ENCODE results near the gene ARHGEF16. TPM values are rescaled to one million over a fixed set of nuclear protein-coding genes. Genes with fewer than 3 reads are reported as not detected.
A peak's percentile ranks its signal among the peaks of the same experiment; 100 is the strongest.

ARHGEF16 gene
- total RNA-seq, 1 donor from 2014 or later = 20.3 TPM

- Mint-ChIP-seq H3K4me3 (no peak overlapping the region), H3K27me3 (ENCODE audit: low read depth) (no peaks in the 10 kb centered on the region), H3K36me3 (no peaks in the 10 kb centered on the region), H3K4me1 (no peaks in the 10 kb centered on the region), H3K27ac (no peak overlapping the region), H3K9me3 (no peaks in the 10 kb centered on the region)
- DNase-seq (ENCODE audit: low spot score in 2 of 2, unreplicated experiment in 2 of 2) = no peak
- no peak for TF ChIP-seq CTCF (IDR thresholded peaks at IDR 0.05; ENCODE audit: unreplicated experiment)
Measured at GRCh38 chr1:3500265-3500835, 45.9 kb downstream of the ARHGEF16 start.

- TF ChIP-seq CTCF (IDR thresholded peaks at IDR 0.05; ENCODE audit: unreplicated experiment) = no peak
- Mint-ChIP-seq H3K36me3 (no peaks in the 10 kb centered on the region), H3K9me3 (no peaks in the 10 kb centered on the region), H3K4me3 (no peak overlapping the region), H3K4me1 (no peaks in the 10 kb centered on the region), H3K27ac (no peak overlapping the region), H3K27me3 (ENCODE audit: low read depth) (no peaks in the 10 kb centered on the region)
- DNase-seq (ENCODE audit: low spot score in 2 of 2, unreplicated experiment in 2 of 2) = no peak
Measured at GRCh38 chr1:3501437-3501836, 47.0 kb downstream of the ARHGEF16 start.

- Mint-ChIP-seq H3K36me3 (peaks cover 4% of the 10 kb centered on the region), H3K9me3 (no peaks in the 10 kb centered on the region)
Measured at GRCh38 chr1:3501856-3502640, 47.6 kb downstream of the ARHGEF16 start.

GRCh38 chr1:3502641-3503524 lies 48.4 kb downstream of the ARHGEF16 start:
- H3K36me3 Mint-ChIP-seq = peaks cover 5% of the 10 kb centered on the region
- H3K4me3 Mint-ChIP-seq = no peak overlapping the region
- no peaks in the 10 kb centered on the region for H3K9me3 Mint-ChIP-seq
- no peaks in the 10 kb centered on the region for H3K4me1 Mint-ChIP-seq
- no peak for DNase-seq (ENCODE audit: low spot score in 2 of 2, unreplicated experiment in 2 of 2)
- no peaks in the 10 kb centered on the region for H3K27me3 Mint-ChIP-seq (ENCODE audit: low read depth)
- no peak overlapping the region for H3K27ac Mint-ChIP-seq
- TF ChIP-seq CTCF (IDR thresholded peaks at IDR 0.05; ENCODE audit: unreplicated experiment) = no peak

More at GRCh38 chr1:3501856-3502640, 47.6 kb downstream of the ARHGEF16 start:
- DNase-seq (ENCODE audit: low spot score in 2 of 2, unreplicated experiment in 2 of 2) = peak; percentile 70 to 81
- H3K27ac Mint-ChIP-seq = no peak overlapping the region
- TF ChIP-seq CTCF (IDR thresholded peaks at IDR 0.05; ENCODE audit: unreplicated experiment) = no peak
- H3K27me3 Mint-ChIP-seq (ENCODE audit: low read depth) = no peaks in the 10 kb centered on the region
- no peaks in the 10 kb centered on the region for H3K4me1 Mint-ChIP-seq
- no peak overlapping the region for H3K4me3 Mint-ChIP-seq

- Mint-ChIP-seq H3K4me3 (no peak overlapping the region), H3K9me3 (no peaks in the 10 kb centered on the region), H3K27ac (no peak overlapping the region), H3K27me3 (ENCODE audit: low read depth) (no peaks in the 10 kb centered on the region), H3K4me1 (no peaks in the 10 kb centered on the region), H3K36me3 (peaks cover 8% of the 10 kb centered on the region)
- no peak for DNase-seq (ENCODE audit: low spot score in 2 of 2, unreplicated experiment in 2 of 2)
- TF ChIP-seq CTCF (IDR thresholded peaks at IDR 0.05; ENCODE audit: unreplicated experiment) = no peak
Measured at GRCh38 chr1:3503525-3503886, 49.0 kb downstream of the ARHGEF16 start.
